HG02884 (cell line): ENCODE measurements around the gene JAG2.

Experiments
- ATAC-seq: cut with Tn5 transposase; IDR thresholded peaks from one replicate; pipeline ENCODE4 v1.9.1; 2021; ENCODE audit warnings: mild to moderate bottlenecking, moderate library complexity; ENCODE audit not compliant: unreplicated experiment

Gene JAG2

GRCh38 chr14:105151838-105152793 is 16.5 kb downstream of the JAG2 start:
- ATAC-seq = no peak

DNA sequence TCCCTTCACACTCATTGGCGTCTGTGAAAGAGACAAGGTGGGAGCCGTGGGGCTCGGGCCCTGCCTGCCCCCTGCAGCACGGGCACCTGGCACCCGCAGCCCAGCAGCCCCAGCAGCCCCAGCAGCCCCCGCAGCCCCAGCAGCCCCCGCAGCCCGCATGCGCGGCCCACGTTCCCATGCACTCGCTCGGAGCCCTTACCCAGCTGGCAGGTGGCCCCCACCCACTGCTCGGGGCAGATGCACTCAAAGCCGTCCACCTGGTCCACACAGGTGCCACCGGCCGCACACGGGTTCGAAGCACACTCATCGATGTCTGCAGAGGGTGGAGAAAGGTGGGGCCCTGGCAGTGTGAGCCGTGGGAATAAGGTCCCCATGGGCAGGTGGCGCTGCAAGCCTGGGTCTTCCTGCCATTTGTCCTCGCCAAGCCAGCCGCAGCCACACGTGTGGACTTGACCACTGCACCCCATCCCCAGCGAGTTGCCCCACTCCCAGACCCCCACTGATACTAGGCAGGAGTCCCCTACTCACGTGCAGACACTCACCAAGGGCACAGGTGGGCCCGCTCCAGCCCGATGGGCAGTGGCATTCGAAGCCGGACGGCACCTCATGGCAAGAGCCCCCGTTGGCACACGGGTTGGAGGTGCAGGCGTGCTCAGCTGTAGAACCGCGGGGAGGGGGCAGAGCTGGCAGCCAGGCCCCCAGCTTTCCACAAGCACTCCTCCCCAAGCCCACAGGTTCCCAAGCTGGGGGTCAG is 17.3 kb downstream of the JAG2 start:
- ATAC-seq = no peak

DNA sequence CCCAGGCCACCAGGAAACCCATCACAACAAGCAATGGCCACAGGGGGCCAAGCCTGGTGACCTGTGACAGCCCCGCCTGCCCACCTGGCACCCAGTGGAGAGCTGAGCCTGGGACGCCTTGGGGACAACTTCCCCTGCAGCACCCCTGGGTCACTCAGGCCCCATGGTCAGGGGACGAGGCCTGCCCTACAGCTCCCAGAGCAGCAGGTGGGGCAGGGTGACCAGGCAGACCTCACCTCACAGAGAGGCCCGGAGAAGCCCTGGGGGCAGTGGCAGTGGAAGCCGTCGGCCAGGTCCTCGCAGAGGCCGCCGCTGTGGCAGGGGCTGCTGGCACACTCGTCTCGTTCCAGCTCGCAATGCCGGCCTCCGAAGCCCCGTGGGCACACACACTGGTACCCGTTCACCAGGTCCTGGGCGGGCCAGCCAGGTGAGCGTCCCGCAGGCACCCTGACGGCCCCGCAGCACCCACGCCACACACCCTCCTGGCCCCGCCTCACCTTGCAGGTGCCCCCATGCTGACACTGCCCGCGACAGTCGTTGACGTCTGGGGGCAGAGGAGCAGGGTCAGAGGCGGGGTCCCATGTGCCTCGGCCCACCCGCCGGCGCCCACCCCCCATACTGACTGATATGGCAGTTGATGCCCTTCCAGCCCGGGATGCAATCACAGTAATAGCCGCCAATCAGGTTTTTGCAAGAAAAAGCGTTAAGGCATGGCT is 18.1 kb downstream of the JAG2 start:
- ATAC-seq = no peak

DNA sequence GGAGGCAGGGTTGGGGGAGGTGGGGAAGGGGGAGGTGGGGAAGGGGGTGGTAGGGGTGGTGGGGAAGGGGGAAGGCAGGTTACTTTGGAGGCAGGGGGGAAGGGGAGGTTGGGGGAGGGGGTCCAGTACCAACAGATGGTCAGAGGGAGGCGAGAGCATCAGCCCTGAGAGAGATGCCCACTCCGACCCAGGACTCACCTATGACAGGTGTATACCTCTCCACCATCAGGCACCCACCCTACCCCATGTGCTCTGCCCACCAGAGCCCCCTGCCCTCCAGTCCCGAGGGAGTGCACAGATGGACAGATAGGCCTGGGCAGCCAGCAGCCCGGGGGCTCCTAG is 18.6 kb downstream of the JAG2 start:
- ATAC-seq = no peak

- ATAC-seq = no peak
These were observed 19.3 kb downstream of the JAG2 start for GRCh38 chr14:105149146-105149781.

- ATAC-seq = no peak
These were observed 19.9 kb downstream of the JAG2 start for GRCh38 chr14:105148604-105149145.

- no peak for ATAC-seq
These were observed 20.6 kb downstream of the JAG2 start for GRCh38 chr14:105147671-105148603.

- no peak for ATAC-seq
These were observed 21.5 kb downstream of the JAG2 start for GRCh38 chr14:105146976-105147635.

DNA sequence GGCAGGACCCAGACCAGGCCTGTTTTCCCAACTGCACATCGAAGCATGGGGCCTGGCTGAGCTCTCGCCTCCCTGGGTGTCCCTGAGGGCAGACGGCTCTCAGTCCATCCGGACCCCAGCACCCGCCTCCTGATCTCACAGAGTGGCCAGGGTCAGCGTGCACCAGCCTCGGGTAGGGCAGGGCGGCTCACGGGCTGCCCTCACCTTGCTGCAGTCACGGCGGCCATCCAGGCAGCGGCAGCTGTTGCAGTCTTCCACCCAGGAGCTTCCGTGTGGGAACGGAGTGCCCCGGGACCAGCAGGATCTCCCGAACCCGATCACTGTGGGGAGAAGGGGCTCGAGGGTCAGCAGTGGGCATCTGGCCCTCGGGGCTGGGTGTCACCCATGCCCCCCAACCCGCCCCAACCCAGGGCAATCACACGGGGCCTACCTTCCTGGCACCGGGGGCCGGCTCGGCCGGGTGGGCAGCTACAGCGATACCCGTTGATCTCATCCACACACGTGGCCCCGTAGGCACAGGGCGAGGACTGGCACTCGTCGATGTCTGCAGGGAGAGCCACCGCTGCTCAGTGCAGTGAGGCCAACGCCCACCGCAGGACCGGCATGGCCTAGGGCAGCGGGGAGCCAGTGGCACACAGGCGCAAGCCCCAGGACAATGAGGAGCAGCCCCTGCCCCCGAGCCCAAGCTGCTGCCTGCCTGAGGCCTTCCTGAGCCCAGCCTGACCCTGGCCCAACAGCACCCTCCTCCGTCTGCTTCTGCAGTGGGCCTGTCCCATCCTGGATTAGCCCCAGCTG is 22.2 kb downstream of the JAG2 start:
- no peak for ATAC-seq

DNA sequence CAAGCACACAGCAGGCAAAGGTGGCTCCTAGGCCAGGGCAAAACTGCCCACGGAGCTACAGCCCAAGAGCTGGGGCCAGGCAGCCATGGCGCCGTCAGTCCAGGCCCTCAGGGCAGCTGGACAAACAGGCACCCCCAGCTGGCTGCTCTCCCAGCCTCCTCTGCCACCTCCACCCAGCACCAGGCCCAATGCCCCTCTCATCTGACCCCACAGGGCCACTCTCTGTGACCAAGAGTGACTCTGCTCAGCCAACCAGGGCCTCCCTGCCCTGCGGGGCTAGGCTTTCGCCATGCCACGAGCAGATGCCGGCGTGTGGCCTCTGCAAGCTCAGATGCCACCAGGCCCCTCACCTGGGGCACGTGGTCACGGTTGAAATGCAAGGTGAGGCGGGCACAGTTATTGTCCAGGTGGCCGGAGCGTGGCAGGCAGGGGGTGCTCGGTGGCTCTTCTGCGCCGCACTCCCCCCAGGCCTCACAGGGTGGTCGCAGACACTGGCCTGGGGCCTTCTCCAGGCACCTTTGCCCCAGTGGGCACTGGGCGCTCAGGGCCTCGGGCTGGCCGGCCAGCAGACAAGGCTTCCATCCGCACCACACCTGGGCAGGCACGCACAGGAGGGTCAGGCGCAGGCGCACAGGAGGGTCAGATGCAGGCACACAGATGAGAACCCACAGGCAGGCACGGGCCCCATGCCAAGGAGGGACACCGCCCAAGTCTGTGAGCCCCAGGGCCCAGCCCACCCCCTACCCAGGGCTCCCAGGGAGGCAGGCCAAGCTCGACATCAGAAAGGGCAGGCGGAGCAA is 23.0 kb downstream of the JAG2 start:
- no peak for ATAC-seq

DNA sequence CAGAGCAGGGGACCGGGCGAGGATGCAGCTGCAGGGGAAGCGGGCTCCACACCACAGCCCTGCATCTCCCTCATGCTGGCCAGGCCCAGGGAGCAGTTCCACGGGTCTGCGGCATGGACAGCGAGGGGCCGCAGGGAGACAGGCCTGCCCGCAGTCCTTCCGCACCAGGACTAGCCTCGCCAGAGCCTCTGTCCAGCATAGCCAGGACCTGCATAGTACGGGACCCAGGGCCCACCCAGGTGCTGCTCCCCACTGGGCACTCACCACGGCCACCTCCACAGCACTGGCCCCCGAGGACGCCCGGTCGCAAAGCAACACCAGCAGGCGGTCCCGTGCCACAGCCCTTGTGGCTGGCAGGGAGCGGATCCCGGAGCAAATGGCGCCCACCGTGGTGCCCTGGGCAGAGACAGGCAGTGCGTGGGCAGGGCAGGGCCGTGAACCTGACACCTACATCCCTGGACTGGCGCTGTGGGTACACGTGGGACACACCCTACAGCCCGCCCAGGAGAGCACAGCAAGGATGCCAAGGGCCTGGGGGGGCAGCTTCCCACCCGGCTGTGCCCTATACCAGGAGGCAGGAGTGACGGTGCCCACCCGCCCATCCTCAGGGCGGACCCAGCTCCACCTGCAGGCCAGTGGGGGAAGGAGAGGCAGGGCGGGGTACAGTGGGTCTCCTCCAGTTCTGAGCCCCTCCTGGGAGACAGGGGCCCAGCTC is 23.8 kb downstream of the JAG2 start:
- ATAC-seq = no peak

GRCh38 chr14:105144026-105144665 is 24.4 kb downstream of the JAG2 start:
- ATAC-seq = no peak

- ATAC-seq = no peak
These were observed 25.0 kb downstream of the JAG2 start for GRCh38 chr14:105143451-105144025.

- no peak for ATAC-seq
These were observed 25.7 kb downstream of the JAG2 start for GRCh38 chr14:105142651-105143450.
